ENCODE measurements around the gene DCLRE1A.
"Not testable (repeated sequence)": the region's sequence is repeated elsewhere in the genome, so short reads cannot be mapped to it uniquely, and the experiment has no call there.

DCLRE1A gene

DNA sequence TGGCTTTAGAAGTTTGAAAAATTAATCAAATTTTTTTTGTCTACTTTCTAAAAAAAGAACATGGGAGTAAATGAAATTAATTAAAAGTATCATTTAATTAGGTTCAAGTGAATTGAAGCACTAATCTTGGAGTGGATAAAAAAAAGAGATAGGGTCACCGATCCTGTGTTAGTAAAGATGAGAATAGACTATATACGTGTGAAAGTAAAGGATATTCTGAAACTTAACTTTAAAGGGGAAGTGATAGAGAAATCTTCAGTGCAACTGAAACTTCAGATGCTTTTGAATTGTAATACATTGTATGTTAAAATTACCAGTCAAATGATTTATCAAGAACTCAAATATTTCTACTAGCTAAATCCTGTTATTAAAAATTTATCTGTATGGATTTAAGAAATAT lies 5.4 kb upstream of the DCLRE1A start:
- in situ Hi-C loops (cut with MboI; ENCODE audit: low sequenced_read_pairs): no loop called here

DNA sequence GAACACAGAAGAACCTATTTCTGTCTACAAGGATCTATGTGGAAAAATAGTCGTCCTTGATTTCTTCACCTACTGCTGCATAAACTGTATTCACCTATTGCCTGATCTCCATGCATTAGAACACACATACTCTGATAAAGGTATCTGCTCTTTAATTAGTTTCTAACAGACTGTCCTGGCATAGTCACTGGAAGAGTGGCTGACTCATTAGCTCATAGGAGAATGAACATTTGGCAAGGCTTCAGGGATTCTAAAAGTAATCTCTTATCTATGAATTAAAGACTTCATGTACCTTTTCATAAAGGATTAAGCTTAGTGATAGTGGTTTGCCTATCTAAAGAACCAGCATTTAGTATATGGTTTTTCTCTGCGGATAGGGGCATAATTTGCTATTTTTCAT lies 4.7 kb upstream of the DCLRE1A start:
- in situ Hi-C loops (cut with MboI; ENCODE audit: low sequenced_read_pairs): no loop called here

DNA sequence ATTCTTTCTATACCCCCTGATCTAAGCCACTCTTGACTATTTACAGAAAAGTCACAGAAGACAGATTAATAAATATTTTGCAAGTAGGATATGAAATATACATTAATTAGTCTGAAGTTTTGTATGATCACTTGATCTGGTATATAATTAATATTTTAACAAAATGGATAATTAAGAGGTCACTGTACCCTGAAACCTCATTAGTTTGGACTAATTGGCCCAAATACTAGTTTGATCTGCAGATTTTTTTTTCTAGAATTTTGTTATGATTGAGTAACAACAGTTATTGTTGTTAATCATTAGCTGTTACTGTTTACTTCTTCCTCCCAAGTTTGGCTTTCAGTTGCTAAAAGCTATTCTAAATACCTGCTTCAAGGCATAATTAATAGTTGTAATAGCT lies 3.3 kb upstream of the DCLRE1A start:
- in situ Hi-C loops (cut with MboI; ENCODE audit: low sequenced_read_pairs): no loop called here

DNA sequence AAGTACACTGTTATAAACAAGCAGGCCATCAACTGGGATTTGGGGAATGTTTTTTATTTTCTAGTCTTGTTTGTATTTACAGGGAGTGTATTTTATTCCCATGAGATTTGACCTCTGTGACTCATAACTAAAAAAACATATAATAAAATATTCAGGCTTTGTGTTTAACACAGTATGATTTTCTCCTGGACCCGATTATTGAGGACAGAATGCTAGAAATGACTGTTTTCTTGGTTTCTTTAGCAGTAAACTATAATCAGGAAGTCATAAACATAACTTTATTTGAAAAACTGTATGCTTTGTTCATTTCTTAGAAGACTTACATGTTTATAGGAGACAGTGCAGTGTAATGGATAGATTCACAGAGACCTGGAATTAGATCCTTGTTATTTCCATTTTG lies 2.7 kb upstream of the DCLRE1A start:
- in situ Hi-C loops (cut with MboI; ENCODE audit: low sequenced_read_pairs): no loop called here

DNA sequence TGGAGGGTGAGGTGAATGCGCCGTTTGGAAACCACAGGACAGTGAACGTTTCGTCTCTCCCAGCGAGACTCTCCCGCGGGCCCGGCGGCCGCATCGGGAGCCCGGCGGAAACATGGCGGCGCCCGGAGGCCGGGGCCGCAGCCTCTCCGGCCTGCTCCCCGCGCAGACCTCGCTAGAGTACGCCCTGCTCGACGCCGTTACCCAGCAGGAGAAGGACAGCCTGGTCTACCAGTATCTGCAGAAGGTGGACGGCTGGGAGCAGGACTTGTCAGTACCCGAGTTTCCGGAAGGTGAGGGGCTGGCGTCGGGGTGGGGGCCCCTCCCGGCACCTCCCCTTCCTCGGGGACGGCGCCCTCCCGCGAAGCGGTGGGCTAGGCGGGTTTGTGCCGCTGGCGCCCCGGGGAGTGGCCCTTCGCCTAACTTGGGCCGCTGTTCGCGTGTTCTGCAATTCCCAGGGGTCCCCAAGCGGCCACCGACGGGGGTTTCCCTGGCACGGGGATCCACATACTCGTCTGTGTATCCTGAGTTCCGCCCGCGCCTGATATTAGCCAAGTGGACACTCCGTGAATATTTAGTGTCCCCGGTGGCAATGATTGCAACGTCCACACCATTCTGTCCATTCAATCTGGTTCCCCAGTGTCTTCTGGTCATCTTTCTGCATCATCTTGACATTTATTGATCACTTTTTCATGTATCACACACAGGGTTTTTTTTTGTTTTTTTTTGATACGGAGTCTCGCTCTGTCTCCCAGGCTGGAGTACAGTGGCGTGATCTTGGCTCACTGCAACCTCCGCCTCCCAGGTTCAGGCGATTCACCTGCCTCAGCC lies 1.1 kb upstream of the DCLRE1A start:
- in situ Hi-C loops (cut with MboI; ENCODE audit: low sequenced_read_pairs): no loop called here

DNA sequence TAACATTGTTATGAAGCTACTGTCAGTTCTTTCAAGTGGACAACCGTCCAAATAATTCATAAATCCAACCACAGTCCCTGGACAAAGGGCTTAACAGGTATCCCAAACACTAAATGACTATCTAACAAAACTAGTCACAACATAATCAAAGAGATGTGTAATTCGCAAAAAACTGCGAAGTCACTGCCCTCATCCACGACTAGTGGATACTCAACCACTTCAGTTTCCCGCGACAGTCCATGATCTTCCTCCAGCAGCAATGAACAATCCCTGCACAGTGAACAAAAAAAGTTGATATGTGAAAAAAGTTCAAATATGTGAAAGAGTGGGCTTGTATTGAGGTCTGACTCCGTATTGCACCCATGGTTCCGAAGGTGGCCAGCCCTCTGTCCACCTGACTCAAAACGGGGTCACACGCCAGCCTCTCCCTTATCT lies 287 bp downstream of the DCLRE1A start:
- in situ Hi-C loops (cut with MboI; ENCODE audit: low sequenced_read_pairs): no loop called here

DNA sequence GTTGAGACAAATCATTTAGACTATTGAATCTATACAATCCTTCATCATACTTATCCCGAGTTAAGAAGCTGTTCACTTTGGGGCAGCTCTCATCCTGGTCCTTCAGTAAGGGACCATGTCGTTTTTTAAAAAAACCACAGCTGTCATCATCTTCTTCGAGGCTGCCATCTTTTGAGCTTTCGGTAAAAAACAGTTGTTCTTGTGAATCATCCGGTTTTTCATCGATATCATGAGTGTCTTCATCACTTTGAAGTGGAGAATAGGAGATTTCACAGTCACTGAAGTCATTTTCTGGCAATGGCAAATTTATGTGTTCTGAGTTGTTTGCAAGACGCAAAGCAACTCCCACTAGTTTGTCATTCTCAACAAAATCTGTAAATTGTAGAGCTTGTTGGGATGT lies 3.9 kb downstream of the DCLRE1A start:
- in situ Hi-C loops (cut with MboI; ENCODE audit: low sequenced_read_pairs): no loop called here

DNA sequence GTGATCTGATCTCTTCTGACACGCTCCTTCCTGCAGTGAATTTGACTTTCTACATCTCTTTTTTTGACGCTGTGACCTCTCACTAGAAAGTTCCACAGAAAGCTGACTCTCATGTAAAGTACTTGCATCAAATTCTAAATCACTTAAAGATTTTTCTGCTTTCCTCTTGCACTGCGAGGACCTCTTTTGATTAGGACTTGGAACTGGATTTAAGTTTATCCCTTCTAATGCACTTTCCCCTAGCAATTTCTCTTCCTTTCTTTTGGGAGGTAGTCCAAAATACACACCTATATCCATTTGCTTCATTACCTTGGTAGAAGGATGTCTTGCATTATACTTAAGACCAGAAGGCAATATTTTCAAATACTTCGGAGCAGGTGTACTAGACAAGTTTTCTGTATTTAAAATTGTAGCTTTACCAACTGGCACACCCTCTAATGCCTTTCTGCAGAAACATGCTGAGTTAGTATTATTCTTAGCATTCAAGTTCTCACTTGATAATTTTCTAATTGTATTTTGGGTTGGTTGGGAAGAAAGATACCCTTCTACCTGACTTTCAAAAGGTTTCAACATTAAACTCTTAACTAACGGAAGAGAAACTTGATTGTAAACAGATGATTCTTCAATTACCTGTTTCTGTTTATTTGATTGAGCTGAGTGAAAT lies 4.6 kb downstream of the DCLRE1A start:
- in situ Hi-C loops (cut with MboI; ENCODE audit: low sequenced_read_pairs): no loop called here

DNA sequence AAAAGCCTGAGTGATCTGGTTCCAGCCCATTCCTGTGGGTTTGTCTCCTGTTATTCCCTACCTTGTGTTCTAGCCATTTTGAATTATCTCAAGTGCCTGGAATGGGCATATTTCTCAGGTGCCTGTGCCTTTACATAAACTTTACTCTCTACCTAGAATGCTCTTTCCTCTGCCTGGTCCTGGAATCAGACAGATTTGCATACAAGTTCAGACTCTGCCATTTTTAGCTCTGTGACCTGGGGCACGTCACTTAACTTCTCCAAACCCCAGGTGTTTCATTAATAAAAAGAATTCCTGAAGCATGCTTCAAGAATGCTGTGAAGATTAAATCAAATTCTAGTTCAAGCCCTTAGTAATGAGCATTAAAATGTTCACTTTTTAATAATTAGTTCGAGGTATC lies 7.8 kb downstream of the DCLRE1A start:
- in situ Hi-C loops (cut with MboI; ENCODE audit: low sequenced_read_pairs): no loop called here

DNA sequence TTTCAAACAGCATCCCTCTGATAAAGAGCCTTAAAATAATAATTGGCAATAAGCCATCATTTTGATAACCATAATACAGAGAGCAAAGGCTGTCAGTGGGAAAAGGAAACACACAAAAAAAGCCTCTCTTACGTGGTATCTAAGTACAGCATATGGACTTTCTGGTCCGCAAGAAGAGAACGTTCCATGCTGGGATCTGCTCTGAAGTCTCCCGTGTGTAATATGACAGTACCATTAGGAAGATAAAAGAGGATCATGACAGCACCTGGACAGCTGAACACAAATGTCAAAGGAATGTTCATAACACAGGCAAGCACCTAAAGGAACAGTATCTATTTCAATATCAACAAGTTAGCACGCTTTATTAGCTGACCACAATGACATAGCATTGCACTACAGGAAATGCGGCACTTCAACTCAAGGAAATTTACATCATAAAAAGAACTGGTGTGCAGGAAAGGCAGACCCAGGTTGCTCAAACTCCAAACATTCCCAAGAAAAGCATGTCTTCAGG lies 9.9 kb downstream of the DCLRE1A start:
- in situ Hi-C loops (cut with MboI; ENCODE audit: low sequenced_read_pairs): no loop called here

DNA sequence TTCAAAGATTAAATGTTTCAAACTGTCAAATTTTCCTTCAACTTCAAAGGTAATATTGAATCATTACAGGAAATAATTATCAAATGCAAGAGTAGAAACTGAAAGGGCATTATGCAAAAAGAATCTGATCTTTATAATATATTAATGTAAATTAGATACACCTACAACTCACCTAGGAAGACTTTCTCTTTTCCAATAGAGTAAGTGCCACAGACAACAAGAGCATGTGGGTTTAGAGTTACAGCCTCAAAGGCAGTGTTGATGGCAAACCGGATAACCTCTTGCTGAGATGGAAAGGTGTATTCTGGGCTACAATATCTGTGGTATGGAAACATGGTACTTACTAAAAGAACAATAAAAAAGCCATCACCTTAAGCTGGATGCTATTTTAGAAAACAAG lies 11.7 kb downstream of the DCLRE1A start:
- in situ Hi-C loops (cut with MboI; ENCODE audit: low sequenced_read_pairs): no loop called here

DNA sequence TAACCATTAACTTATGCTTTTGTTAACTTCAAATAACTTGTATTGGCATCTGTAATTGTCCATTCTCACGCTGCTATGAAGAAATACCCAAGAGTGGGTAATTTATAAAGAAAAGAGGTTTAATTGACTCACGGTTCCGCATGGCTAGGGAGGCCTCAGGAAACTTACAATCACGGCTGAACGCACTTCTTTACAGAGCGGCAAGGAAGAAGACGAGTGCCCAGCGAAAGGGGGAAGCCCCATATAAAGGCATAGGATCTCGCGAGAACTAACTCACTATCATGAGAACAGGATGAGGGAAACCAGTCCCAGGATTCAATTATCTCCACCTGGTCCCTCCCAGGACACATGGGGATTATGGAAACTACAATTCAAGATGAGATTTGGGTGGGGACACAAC lies 25.3 kb downstream of the DCLRE1A start:
- in situ Hi-C loops (cut with MboI; ENCODE audit: low sequenced_read_pairs): not testable (repeated sequence)

DNA sequence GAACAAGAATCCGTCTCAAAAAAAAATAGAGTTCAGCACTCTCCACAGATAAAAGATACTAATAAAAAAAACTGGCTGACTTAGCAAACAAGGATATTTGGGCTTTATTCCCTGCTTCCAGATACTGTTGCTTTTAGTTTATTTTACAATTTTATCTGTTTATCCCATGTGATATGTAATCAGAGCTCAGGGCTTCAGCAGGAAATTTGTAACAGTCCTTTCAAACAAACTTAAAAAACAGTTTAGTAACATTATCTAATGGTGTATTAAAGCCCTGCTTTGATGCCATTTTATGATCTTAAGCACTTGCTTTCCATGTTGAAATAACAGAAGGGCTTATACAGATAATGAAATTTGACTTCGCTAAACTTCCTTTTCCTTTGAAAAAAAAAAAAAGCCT lies 28.1 kb downstream of the DCLRE1A start:
- in situ Hi-C loops (cut with MboI; ENCODE audit: low sequenced_read_pairs): no loop called here

DNA sequence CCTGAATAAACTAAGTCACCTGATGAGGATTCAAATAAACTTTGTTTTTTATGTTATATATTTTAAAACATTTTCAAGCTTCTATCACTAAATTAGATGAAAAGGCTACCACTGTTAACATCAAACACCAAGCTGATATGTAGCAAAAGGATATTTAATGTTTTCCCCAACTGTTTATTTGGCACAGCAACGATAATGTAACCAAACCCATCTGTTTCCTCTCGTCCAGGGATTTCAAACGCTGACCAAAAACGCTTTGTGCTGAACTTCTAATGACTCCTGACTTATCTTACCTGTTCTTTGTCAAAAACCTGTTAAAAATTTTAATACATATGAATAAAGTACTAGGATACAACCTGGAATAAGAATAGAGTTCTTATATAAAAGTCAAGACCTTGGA lies 30.5 kb downstream of the DCLRE1A start:
- in situ Hi-C loops (cut with MboI; ENCODE audit: low sequenced_read_pairs): no loop called here

DNA sequence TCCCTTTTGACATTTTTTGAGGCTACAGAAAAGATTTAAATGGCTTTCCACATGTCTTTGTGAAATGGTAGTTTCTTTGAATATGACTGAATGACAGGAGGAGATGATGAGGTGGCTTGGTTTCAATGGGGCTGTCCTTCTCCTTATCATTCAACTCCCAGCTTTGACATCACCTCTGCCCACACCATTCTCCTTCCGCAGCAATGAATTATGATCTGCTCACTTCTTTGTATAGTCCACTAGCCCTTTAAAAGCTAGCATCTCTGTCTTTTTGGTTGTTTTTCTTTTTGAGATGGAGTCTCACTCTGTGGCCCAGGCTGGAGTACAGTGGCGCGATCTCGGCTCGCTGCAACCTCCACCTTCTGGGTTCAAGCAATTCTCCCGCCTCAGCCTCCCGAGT lies 31.7 kb downstream of the DCLRE1A start:
- in situ Hi-C loops (cut with MboI; ENCODE audit: low sequenced_read_pairs): no loop called here

DNA sequence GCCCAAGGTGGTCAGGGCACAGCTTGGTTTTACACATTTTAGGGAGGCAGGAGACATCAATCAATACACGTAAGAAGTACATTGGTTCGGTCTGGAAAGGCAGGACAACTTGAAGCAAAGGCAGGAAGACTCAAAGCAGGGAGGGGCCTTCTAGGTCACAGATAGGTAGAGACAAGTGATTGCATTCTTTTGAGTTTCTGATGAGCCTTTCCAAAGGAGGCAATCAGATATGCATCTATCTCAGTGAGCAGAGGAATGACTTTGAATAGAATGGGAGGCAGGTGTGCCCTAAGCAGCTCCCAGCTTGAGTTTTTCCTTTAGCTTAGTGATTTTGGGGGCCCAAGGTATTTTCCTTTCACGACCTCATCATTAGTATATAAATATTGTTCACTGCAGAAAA lies 32.6 kb downstream of the DCLRE1A start:
- in situ Hi-C loops (cut with MboI; ENCODE audit: low sequenced_read_pairs): not testable (repeated sequence)

DNA sequence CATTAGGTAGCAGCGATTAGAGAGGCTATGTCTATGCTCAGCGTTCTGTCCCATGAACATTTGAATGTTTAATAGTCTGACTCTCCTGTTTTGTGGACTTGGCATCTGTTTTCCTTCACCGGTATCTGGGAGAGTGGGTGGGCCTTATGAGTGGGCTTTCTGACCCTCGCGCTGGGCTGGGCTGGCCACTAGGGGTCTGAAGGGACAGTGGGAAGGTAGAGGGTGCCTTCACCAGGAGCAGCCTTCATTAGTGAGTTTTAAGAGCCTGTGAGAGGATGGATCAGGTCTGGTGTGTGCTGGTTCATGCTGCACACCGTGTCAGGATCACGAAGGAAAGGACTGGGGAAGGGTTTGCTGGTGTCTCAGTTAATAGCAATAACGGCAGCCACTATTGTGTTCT lies 33.4 kb downstream of the DCLRE1A start:
- in situ Hi-C loops (cut with MboI; ENCODE audit: low sequenced_read_pairs): no loop called here

DNA sequence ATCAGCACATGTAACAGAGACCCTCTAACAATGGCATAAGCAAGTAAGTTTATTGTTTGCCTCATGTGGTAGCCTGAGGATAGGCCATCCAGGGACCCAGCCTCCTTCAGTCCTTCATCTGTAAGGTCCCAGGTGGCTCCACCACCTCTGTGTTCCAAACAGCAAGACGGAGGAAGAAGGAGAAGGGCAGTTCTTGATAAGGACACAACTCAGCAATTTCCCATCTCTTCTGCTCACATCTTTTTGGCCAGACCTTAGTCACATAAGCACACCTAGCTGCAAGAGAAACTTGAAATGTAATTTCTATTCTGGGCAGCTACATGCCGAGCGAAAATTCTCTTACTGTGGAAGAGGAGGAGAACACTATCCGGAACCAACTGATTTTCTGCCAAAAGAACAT lies 33.9 kb downstream of the DCLRE1A start:
- in situ Hi-C loops (cut with MboI; ENCODE audit: low sequenced_read_pairs): no loop called here

DNA sequence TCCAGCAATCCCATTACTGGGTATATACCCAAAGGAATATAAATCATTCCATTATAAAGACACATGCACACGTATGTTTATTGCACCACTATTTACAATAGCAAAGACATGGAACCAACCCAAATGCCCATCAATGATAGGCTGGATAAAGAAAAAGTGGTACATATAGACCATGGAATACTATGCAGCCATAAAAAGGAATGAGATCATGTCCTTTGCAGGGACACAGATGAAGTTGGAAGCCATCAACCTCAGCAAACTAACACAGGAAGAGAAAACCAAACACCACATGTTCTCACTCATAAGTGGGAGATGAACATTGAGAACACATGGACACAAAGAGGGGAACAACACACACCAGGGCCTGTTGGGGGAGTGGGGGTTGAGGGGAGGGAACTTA lies 39.2 kb downstream of the DCLRE1A start:
- in situ Hi-C loops (cut with MboI; ENCODE audit: low sequenced_read_pairs): not testable (repeated sequence)

DNA sequence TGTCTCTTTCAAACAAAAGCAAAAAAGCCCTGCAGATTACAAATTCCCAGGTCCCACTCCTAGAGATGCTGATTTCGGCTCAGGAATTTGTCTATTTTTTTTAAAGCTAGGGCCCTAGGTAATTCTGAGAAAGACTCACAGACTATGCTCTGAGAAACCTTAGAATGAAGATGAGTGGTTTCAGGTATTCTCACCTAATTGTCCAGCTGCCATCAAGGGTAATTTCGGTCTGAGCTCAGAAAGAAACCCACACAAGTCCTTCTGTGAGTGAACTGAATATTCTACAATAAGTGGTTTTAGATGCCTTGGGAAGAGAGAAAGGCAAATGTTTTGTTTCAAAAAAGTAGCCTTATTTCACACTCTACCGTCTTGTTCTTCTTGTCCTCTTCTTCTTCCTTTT lies 45.7 kb downstream of the DCLRE1A start:
- in situ Hi-C loops (cut with MboI; ENCODE audit: low sequenced_read_pairs): no loop called here

DNA sequence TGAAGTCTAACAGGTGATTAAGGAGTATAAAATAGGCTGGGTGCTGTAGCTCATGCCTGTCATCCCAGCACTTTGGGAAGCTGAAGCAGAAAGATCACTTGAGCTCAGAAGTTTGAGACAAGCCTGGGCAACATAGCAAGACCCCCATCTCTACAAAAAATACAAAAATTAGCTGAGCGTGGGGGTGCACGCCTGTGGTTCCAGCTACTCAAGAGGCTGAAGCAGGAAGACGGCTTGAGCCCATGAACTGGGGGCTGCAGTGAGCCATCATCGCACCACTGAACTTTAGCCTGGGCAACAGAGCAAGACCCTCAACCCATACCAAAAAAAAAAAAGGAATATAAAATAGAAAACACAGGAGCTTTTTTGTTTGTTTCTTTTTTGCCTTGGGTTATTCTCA lies 47.4 kb downstream of the DCLRE1A start:
- in situ Hi-C loops (cut with MboI; ENCODE audit: low sequenced_read_pairs): no loop called here

DNA sequence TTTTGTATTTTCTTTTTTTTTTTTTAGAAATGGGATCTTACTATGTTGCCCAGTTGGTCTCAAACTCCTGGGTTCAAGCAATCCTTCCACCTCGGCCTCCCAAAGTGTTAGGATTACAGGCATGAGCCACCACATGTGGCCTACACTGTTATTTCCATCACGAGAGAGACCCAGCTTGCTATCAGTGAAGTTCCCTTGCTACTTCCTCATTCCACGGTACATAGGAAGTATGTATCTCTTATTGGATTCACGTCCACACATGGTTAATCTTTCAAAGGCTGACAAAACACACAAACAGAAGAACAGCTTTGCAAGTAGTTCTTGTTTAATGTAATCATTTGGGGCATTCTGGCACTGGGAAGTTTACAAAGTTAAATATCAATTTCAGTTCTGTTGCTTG lies 50.9 kb downstream of the DCLRE1A start:
- in situ Hi-C loops (cut with MboI; ENCODE audit: low sequenced_read_pairs): no loop called here
